SK-N-MC (cell line): Measurements from ENCODE around the gene PDE1A.

ENCODE experiments used
- EZH2 ChIP-seq: fragments of 200-600 bp; sonication (generic); IDR thresholded peaks from one replicate; pipeline ENCODE4 v1.6.1; 2017; ENCODE audit warnings: antibody characterized with exemption
- POLR2AphosphoS5 ChIP-seq: IDR thresholded peaks from 2 replicates; pipeline ENCODE4 v1.6.1; 2012; ENCODE audit warnings: mild to moderate bottlenecking, low read depth, low read length, borderline replicate concordance

DNA sequence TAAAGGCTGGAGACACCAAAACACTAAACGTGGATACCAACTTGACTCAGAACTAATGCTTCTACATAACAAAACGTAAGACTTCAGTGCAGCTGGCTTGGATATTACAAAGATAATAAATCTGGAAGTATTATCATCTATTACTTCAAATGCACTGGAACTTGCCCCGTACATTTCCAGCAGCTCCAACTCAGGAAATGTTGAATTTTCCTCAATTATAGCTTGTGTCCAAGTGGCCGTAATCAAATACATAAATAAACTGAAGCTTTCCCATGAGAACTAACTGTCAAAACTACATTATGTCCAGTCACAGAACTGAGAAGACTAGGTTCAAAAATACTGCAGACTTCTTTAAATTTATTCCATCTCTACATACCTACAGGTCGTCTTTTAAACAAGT, 6.2 kb downstream of the PDE1A start:
- TF ChIP-seq EZH2 (no peak), POLR2AphosphoS5 (no peak)
